Activated CD8-positive, alpha-beta memory T cell treated with anti-CD3 and anti-CD28 coated beads for 4 hours (primary cell): ENCODE data around the gene FGGY.
"Not testable (repeated sequence)": the region's sequence is repeated elsewhere in the genome, so short reads cannot be mapped to it uniquely, and the experiment has no call there.

Experiments
- DNase-seq, 2 donors: peaks; one replicate each; pipeline ENCODE4 v3.0.0-alpha.2; 2020; ENCODE audit warnings: low read depth in 2 of 2

The FGGY gene

GRCh38 chr1:59735927-59736326, 439.0 kb downstream of the FGGY start:
- not testable (repeated sequence) for DNase-seq

DNA sequence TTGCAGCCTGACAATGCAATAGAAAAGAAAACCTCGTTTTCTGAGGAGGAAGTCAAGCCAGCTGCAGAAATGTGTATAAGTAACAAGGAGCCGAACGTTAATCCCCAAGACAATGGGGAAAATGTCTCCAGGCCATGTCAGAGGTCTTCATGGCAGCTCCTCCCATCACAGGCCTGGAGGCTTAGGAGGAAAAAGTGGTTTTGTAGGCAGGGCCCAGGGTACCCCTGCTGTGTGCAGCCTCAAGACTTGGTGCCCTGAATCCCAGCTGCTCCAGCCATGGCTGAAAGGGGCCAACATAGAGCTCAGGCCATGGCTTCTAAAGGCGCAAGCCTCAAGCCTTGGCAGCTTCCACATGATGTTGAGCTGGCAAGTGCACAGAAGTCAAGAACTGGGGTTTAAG, 439.9 kb downstream of the FGGY start:
- DNase-seq = no peak

DNA sequence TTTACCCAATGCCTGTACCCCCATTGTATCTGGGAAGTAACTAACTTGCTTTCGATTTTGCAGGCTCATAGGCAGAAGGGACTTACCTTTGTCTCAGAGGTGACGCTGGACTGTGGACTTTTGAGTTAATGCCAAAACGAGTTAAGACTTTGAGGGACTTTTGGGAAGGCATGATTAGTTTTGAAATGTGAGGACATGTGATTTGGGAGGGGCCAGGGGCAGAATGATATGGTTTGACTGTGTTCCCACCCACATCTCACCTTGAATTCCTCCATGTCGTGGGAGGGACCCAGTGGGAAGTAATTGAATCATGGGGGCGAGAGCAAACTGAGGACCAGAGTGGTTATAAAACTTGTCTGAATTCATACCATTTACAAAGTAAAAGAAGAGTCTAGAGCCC, 440.7 kb downstream of the FGGY start:
- DNase-seq = no peak

- DNase-seq = no peak
These were observed 441.3 kb downstream of the FGGY start for GRCh38 chr1:59738152-59738551.

DNA sequence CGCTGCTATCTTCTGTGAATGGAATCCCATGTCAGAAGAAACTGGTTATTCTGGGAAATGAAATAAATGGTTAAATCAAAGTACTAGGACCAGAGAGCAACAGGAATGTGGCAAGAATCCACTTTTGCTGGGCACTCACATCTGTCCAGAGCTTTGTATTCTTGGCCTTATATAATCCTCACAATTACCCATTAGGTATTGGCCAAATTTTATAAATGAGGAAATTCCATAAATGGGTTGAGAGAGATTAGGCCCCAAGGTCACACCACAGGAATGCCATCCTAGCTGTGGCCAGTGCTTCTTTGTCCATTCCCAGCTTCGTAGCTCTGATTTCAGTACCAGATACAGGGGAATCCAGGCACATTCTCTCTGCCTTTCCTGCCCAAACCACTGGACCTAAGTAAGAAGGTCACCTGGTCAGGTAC, 441.7 kb downstream of the FGGY start:
- DNase-seq = no peak

- no peak for DNase-seq
These were observed 442.2 kb downstream of the FGGY start for GRCh38 chr1:59739111-59739510.

GRCh38 chr1:59742526-59742925, 445.6 kb downstream of the FGGY start:
- no peak for DNase-seq

- no peak for DNase-seq
These were observed 446.6 kb downstream of the FGGY start for GRCh38 chr1:59743324-59744091.

GRCh38 chr1:59747420-59748024, 450.6 kb downstream of the FGGY start:
- no peak for DNase-seq

DNA sequence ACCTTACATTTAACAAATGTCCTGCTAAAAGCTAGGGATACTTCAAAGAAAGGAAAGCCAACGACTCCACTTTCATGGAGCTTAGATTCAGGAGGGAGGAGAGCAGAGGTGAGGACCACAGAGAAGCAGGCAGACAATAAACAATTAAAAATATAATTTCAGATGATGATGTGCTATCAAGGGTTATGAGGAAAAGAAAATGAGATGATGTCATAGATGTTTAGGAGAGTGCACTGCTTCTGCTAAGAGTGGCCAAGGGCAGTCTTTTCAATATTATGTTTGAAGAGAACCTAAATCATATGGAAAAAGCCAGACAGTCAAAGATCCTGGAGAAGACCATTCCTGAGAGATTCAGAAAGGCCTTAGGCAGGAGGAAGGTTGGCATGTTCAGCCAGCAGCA, 451.2 kb downstream of the FGGY start:
- DNase-seq = no peak

- DNase-seq = no peak
These were observed 453.6 kb downstream of the FGGY start for GRCh38 chr1:59750328-59751003.

DNA sequence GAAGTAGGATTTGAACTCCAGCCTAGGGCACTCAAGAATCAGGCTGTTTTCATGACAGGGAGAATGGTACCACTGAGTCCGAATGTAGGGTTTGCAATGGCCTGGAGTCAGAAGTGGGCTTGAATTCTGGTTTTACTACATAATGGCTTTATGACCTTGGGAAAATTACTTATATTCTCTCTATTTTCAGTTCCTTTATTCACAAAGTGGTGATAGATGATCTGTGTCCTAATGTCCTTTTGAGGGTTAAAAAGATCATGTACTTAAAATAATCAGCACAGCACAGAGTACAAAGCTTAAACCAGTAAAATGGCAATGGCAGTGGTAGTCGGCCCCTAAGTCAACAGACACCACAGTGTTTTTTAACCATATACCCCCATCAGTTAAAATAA, 454.1 kb downstream of the FGGY start:
- DNase-seq = no peak

- DNase-seq = no peak
These were observed 454.9 kb downstream of the FGGY start for GRCh38 chr1:59751801-59752200.

DNA sequence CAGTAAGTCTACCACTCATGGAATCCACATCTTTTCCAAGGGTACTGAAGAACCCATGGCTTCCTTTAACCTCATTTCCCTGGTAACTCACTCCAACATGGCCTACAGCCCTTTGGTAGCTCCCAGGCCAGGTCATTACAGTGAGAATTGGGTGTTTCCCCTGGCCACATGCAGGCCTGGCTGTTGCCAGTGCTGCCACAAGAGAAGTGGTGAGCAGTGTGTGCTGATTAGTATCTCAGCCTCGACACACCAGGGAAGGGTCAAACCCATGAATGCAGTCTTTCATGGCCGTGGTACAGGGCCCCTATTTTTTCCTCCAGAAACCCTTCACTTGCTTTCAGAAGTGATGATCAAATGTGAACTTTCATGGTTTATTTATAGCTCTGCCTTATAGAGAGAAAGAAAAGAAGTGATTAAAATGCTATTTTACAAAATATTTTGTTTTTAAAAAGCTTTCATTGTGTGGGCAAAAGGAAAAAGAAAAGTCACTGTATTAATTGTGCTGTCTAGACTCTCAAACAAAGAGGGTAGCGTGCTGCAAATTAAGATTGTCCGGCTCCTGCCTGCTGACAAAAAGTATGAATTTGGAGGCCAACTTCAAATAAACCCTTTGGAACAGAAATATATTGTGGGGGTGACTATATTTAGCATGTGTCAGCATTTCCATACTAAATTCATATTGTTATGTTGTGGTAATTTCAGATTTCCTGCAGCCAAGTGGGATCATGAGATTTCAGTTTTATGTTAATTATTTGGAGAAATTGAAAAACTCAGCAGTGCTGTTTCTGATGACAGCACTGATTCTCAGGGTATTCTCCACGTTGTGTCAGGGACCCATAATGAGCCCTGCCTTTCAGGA, 455.9 kb downstream of the FGGY start:
- DNase-seq = no peak

- DNase-seq = no peak
These were observed 458.3 kb downstream of the FGGY start for GRCh38 chr1:59755069-59755685.

- no peak for DNase-seq
These were observed 460.4 kb downstream of the FGGY start for GRCh38 chr1:59757197-59757747.

GRCh38 chr1:59759156-59759925, 462.4 kb downstream of the FGGY start:
- peak; percentile 33 to 40 for DNase-seq

- DNase-seq = no peak
These were observed 464.5 kb downstream of the FGGY start for GRCh38 chr1:59761443-59761842.

GRCh38 chr1:59763418-59763817, 466.5 kb downstream of the FGGY start:
- DNase-seq = no peak

- DNase-seq = no peak
These were observed 468.3 kb downstream of the FGGY start for GRCh38 chr1:59765011-59765730.
